ENCODE results near the gene CNST.

The CNST gene

DNA sequence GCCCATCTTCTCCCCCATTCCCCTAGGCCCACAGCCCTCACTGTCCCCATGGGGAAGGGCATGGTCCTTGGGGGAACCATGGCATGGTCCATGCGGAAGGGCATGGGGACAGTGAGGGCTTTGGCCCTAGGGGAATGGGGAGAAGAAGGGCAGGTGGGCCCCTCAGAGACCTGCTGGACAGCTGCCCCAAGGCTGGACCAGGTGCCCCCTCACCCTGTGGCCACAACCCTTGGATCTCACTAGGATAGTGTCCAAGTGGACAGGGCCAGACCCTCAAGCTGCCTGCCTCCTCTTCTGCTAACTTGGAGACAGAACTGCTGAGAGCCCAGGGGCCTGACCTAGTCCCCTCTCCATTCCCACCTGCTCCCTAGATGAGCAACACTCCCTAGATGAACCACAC is 46.7 kb upstream of the CNST start:
- Histone ChIP-seq H4K20me1 (ENCODE audit: insufficient read depth, low read length, poor library complexity, severe bottlenecking) (no peaks in the 10 kb centered on the region), H3F3A (ENCODE audit: low read depth) (no peaks in the 10 kb centered on the region), H3K4me2 (ENCODE audit: low read depth, low read length, poor library complexity, severe bottlenecking) (no peak overlapping the region), H3K4me1 (ENCODE audit: insufficient read depth, low read length, poor library complexity, severe bottlenecking) (no peaks in the 10 kb centered on the region), H3K9me2 (replicated peaks; ENCODE audit: low read depth, low read length) (no peaks in the 10 kb centered on the region), H2AFZ (ENCODE audit: low read length) (no peak overlapping the region), H3K4me3 (ENCODE audit: low read length, poor library complexity, severe bottlenecking) (no peak overlapping the region), H3K79me2 (ENCODE audit: insufficient read depth, low read length) (no peaks in the 10 kb centered on the region), H3K9ac (ENCODE audit: low read depth, low read length, poor library complexity, severe bottlenecking) (no peak overlapping the region), H3K36me3 (ENCODE audit: insufficient read depth, low read length) (no peaks in the 10 kb centered on the region), H3K9me3 (ENCODE audit: insufficient read depth, low read depth, low read length) (peaks cover 12% of the 10 kb centered on the region; the same call in 1 of the 2 replicates), H3K27me3 (ENCODE audit: insufficient read depth, low read length, poor library complexity, severe bottlenecking) (no peaks in the 10 kb centered on the region)
- TF ChIP-seq EZH2phosphoT487 (IDR thresholded peaks at IDR 0.05; ENCODE audit: borderline replicate concordance), result no peak
- no peak for TF ChIP-seq CTCF (conservative IDR thresholded peaks at IDR 0.05; ENCODE audit: low read length)

DNA sequence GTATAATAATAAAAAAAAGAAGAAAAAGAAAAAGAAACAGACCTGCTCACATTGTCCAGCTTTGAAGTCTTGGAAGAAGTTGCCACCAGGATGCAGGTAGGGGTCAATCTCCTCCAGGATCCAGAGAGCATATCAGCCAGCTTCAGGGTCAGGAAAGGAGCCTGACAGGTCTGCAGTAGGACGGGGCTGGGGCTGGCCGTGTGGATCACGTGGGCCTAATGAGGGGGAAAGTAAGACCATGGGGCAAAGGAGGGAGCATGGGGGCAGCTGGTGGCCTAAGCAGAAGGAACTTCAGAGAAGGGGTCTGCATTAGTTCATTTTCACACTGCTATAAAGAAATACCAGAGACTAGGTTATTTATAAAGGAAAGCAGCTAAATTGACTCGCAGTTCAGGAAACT is 39.9 kb upstream of the CNST start:
- Histone ChIP-seq H3K9me3 (ENCODE audit: insufficient read depth, low read depth, low read length) (peaks cover 22% of the 10 kb centered on the region; the same call in 1 of the 2 replicates), H3K4me2 (ENCODE audit: low read depth, low read length, poor library complexity, severe bottlenecking) (no peak overlapping the region), H3F3A (ENCODE audit: low read depth) (no peaks in the 10 kb centered on the region), H3K36me3 (ENCODE audit: insufficient read depth, low read length) (no peaks in the 10 kb centered on the region), H3K27me3 (ENCODE audit: insufficient read depth, low read length, poor library complexity, severe bottlenecking) (no peaks in the 10 kb centered on the region), H3K4me3 (ENCODE audit: low read length, poor library complexity, severe bottlenecking) (no peak overlapping the region), H3K79me2 (ENCODE audit: insufficient read depth, low read length) (no peaks in the 10 kb centered on the region), H3K9ac (ENCODE audit: low read depth, low read length, poor library complexity, severe bottlenecking) (no peak overlapping the region), H2AFZ (ENCODE audit: low read length) (no peak overlapping the region), H3K4me1 (ENCODE audit: insufficient read depth, low read length, poor library complexity, severe bottlenecking) (peaks cover 16% of the 10 kb centered on the region), H4K20me1 (ENCODE audit: insufficient read depth, low read length, poor library complexity, severe bottlenecking) (no peaks in the 10 kb centered on the region), H3K9me2 (replicated peaks; ENCODE audit: low read depth, low read length) (no peaks in the 10 kb centered on the region)
- TF ChIP-seq CTCF (conservative IDR thresholded peaks at IDR 0.05; ENCODE audit: low read length), result no peak
- no peak for TF ChIP-seq EZH2phosphoT487 (IDR thresholded peaks at IDR 0.05; ENCODE audit: borderline replicate concordance)

DNA sequence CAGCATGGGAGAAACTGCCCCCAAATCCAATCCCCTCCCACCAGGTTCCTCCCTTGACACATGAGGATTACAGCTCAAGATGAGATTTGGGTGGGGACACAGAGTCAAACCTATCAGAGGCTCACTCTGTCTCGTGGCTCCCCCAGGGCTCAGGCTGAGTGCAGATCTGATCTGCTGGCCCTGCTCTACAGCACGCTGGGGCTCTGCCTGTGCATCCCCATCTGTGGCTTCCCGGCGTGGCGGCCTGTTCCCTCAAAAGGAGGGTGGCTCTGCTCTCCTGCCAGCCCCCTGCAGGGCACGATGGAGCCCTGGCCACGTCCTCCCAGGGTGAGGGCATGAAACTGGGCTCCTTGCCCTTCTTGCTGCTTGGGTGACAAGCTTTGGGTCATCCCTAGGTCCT is 39.3 kb upstream of the CNST start:
- peak overlapping the region; percentile 88 for H2AFZ ChIP-seq (ENCODE audit: low read length)
- no peaks in the 10 kb centered on the region for H3F3A ChIP-seq (ENCODE audit: low read depth)
- peak overlapping the region; percentile 53 for H3K4me3 ChIP-seq (ENCODE audit: low read length, poor library complexity, severe bottlenecking)
- no peaks in the 10 kb centered on the region for H3K36me3 ChIP-seq (ENCODE audit: insufficient read depth, low read length)
- peaks cover 22% of the 10 kb centered on the region; the same call in 1 of the 2 replicates for H3K9me3 ChIP-seq (ENCODE audit: insufficient read depth, low read depth, low read length)
- H3K9me2 ChIP-seq (replicated peaks; ENCODE audit: low read depth, low read length), result no peaks in the 10 kb centered on the region
- H3K79me2 ChIP-seq (ENCODE audit: insufficient read depth, low read length), result no peaks in the 10 kb centered on the region
- peaks cover 16% of the 10 kb centered on the region for H3K4me1 ChIP-seq (ENCODE audit: insufficient read depth, low read length, poor library complexity, severe bottlenecking)
- H3K4me2 ChIP-seq (ENCODE audit: low read depth, low read length, poor library complexity, severe bottlenecking), result peak overlapping the region; percentile 58
- H3K9ac ChIP-seq (ENCODE audit: low read depth, low read length, poor library complexity, severe bottlenecking), result no peak overlapping the region
- TF ChIP-seq EZH2phosphoT487 (IDR thresholded peaks at IDR 0.05; ENCODE audit: borderline replicate concordance), result no peak
- H4K20me1 ChIP-seq (ENCODE audit: insufficient read depth, low read length, poor library complexity, severe bottlenecking), result no peaks in the 10 kb centered on the region
- H3K27me3 ChIP-seq (ENCODE audit: insufficient read depth, low read length, poor library complexity, severe bottlenecking), result no peaks in the 10 kb centered on the region

GRCh38 chr1:246527402-246528088 is 38.7 kb upstream of the CNST start:
- Histone ChIP-seq H3K4me3 (ENCODE audit: low read length, poor library complexity, severe bottlenecking) (peak overlapping the region; percentile 53), H3F3A (ENCODE audit: low read depth) (no peaks in the 10 kb centered on the region), H3K4me2 (ENCODE audit: low read depth, low read length, poor library complexity, severe bottlenecking) (peak overlapping the region; percentile 58), H3K36me3 (ENCODE audit: insufficient read depth, low read length) (no peaks in the 10 kb centered on the region), H4K20me1 (ENCODE audit: insufficient read depth, low read length, poor library complexity, severe bottlenecking) (no peaks in the 10 kb centered on the region), H3K27me3 (ENCODE audit: insufficient read depth, low read length, poor library complexity, severe bottlenecking) (no peaks in the 10 kb centered on the region), H3K9ac (ENCODE audit: low read depth, low read length, poor library complexity, severe bottlenecking) (peak overlapping the region; percentile 59), H2AFZ (ENCODE audit: low read length) (peak overlapping the region; percentile 88), H3K4me1 (ENCODE audit: insufficient read depth, low read length, poor library complexity, severe bottlenecking) (peaks cover 16% of the 10 kb centered on the region), H3K9me2 (replicated peaks; ENCODE audit: low read depth, low read length) (no peaks in the 10 kb centered on the region), H3K9me3 (ENCODE audit: insufficient read depth, low read depth, low read length) (peaks cover 24% of the 10 kb centered on the region; the same call in 1 of the 2 replicates), H3K79me2 (ENCODE audit: insufficient read depth, low read length) (no peaks in the 10 kb centered on the region)
- TF ChIP-seq EZH2phosphoT487 (IDR thresholded peaks at IDR 0.05; ENCODE audit: borderline replicate concordance), result no peak
- TF ChIP-seq CTCF (conservative IDR thresholded peaks at IDR 0.05; ENCODE audit: low read length), result no peak

Measured in Loucy (cell line).